ENCODE measurements around the gene FHIT.

GRCh38 chr3:60728006-60728405, 523.2 kb downstream of the FHIT start:
- TF ChIP-seq EZH2 (IDR thresholded peaks at IDR 0.05; ENCODE audit: insufficient read depth, poor library complexity, severe bottlenecking) (no peak), EZH2phosphoT487 (IDR thresholded peaks at IDR 0.05; ENCODE audit: insufficient read depth, low read depth) (no peak)

All from GM23248 (cell line).